Erythroblast (primary cell): ENCODE measurements around the gene GAPVD1.

ENCODE experiments used
- GATA1 ChIP-seq: IDR thresholded peaks from 2 replicates; pipeline ENCODE4 v1.6.1; 2011; ENCODE audit warnings: low read depth, mild to moderate bottlenecking, control low read depth, low read length, moderate library complexity
- POLR2A ChIP-seq: IDR thresholded peaks from 2 replicates; pipeline ENCODE4 v1.6.1; 2011; ENCODE audit warnings: mild to moderate bottlenecking, low read length

DNA sequence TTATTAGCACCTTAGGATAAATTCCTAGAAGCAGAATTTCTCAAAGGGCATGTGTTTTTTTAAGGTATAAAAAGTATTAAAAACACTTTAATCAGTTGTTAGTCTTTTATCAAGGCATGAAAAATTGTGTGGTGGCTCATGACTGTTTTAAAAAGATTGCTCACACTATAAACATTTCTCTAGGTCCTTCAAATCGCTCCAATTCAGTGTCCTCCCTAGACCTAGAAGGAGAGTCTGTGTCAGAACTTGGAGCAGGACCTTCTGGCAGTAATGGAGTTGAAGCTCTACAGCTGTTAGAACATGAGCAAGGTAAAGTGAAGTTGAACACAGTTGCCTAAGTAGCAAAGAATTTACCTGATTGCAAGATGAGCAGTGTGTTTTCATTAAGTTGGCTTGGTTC is 62.0 kb downstream of the GAPVD1 start:
- TF ChIP-seq POLR2A (no peak), GATA1 (no peak)
